Left forelimb (tissue), 1 donor: ENCODE results near the gene ANKS6.

ENCODE experiments used
- DNase-seq: peaks from one replicate; pipeline ENCODE4 v3.0.0-alpha.2; 2018; ENCODE audit warnings: low spot score

Gene ANKS6

DNA sequence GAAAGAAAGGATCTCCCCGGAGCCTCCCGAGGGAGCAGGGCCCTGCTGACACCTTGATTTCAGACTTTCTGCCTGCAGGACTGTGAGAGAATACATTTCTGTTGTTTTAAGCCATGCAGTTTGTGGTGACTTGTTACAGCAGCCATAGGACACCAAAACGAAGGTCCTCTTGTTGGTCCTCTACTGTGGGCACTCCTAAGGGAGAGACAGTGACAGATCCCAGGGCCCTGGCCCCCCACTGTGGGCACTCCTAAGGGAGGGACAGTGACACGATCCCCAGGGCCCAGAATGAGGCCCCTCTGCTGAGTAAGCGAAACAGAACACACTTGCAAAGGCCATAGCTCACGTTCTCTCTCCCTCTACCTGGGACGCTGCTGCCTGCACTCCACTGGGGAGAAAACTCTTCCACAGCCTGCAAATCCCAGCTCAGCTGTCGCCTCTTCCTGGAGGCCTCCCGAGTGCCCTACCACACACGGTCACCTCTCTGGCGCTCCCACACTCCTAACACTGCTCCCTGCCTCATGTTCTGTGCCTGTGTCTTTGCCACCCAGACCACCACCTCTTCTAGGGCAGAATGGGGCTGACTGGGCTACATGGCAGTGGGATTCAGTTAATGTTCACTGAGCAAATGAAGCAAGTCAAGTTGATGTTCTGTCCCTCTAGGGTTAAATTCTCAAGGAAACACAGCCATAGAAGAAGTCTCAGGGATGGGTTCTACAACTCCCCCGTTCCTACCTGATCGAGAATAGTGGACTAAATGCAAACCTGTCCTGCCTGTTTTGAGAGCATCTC lies 23.8 kb downstream of the ANKS6 start:
- DNase-seq, result no peak

DNA sequence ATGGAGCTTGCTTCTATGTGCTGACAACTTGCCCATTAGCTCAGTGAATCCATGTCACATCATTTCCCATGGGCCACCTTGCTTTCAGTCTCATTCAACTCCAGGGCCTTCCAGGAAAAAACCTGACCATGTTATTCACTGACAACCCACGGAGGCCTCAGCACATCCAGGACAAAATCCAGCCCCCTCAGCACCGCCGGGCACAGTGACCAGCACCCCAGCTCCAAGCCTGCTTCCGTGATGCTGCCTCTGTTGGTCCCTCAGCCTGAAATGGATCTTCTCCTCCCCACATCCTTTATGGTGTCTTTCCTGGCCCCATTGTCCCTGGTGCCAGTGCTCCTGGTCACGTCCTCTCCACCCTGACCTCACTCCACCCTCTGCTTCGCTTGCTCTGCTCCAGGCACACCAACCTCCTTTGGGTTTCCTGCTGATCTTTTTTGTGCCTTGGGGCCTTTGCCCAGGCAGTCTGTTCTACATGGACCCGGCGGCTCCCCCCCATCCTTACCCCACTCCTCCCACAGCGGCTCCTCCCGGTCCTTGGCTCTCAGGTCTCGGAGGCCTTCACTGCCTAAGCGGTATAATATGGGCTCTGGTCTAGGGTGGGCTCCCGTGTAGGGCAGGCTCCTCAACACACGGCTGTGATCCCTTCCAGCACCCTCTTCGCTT lies 25.0 kb downstream of the ANKS6 start:
- DNase-seq, result no peak

DNA sequence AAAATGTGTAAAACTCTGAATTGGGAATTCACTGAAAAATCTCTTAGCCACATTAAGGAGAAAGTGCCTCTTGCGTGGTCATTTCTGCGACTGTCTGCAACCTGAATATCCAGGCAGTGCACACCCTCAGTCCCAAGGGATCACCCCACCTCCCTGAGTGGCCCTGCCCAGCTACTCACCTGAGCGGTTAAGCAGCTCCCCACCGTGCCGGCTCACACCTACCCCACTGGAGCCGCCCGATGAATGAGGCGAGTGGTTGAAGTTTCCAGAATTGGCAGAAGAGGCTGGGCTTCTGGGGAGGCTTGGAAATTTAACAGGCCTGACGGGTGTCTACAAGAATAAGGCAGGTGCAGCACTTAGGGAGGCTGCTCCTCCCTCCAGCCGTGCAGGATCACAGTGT lies 25.6 kb downstream of the ANKS6 start:
- no peak for DNase-seq

DNA sequence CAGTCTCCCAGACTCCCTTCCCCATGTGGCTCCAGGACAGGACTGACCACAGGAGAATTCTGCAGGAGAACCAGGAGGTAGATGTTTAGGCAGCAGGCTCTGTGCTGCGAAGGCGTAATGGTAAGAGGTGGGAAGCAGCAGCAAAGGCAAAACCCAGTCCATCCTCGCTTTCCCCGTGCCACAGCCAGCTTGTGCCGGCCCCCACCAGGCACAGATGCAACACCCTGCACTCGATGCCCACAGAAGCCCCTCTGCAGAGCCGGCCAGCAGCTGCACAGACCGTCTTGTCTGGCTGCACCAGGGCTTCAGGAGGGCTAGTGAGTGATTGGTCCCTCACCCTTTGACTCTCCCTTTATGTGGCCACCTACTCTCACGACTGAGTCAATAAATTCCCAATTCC lies 28.0 kb downstream of the ANKS6 start:
- DNase-seq, result no peak

DNA sequence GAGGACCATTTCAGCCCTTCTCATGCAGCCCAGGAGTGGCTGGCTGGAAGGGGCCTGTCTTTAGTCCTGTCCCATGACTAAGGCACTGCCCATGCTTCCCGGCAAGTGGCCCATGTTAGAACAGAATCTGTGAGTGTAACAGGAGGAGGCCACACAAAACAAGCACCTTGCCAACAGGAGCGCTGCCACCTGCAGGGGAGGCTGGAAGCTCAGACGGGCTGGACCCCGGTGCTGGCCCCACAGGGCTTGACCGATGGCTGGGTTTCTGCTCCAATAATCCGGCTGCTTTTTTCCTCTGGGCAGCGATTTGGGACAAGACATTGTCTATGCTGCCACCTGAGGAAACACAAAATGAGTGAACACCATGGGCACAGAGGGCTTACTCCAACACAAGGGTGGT lies 28.4 kb downstream of the ANKS6 start:
- no peak for DNase-seq

DNA sequence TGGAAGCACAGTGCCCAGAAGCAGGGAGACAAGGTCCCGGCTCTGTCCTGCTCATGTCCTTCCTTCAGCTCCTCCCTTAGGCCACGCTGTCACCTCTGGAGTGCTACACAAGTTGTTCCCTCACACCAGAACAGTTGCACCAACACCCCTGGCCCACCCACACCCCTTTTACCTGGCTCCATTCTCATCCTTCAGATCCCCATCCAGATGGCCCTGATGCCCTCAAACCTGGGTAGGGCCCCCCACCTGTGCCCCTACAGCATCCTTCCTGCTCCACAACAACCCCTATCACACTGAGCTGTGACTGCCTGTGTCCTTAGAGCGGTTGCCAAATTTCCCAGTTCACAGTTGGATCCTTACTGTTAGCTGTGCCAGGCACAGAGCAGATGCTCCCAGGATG lies 29.2 kb downstream of the ANKS6 start:
- no peak for DNase-seq

DNA sequence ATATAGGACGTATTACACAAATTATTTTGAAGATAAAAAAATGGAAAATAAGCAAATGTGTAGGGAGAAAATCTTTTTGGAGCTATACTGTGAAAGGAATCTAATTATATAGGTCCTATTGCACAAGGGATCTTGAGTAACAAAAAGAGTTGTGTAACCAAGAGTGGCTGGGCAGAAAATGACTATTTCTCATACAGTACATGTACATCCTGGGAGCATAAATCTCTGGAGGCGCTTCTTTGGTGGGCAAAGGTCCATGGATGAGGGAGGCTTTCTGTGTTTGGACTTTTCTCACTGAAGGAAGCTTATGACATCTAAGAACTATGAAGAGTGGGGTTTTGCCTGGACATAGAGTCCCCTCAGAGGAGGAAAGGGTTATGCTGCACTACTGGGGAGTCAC lies 29.8 kb downstream of the ANKS6 start:
- DNase-seq, result no peak

DNA sequence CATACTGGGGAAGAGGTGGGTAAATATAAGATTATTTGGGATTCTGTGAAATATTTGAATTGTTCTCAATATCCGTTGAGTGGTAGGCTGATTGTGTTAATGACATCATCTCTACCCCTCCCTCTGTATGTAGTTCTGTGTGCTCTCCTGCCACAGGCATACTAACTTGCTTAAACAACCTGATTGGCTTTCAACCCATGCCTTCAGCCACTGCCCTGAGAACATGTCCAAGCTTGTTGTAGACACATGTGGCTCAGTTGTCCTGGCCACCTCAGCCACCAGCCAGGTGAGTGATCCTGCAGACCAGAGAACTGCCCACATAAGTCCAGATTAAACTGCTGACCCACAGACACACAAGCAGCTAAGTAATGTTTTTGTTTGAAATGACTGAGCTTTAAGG lies 31.1 kb downstream of the ANKS6 start:
- no peak for DNase-seq

DNA sequence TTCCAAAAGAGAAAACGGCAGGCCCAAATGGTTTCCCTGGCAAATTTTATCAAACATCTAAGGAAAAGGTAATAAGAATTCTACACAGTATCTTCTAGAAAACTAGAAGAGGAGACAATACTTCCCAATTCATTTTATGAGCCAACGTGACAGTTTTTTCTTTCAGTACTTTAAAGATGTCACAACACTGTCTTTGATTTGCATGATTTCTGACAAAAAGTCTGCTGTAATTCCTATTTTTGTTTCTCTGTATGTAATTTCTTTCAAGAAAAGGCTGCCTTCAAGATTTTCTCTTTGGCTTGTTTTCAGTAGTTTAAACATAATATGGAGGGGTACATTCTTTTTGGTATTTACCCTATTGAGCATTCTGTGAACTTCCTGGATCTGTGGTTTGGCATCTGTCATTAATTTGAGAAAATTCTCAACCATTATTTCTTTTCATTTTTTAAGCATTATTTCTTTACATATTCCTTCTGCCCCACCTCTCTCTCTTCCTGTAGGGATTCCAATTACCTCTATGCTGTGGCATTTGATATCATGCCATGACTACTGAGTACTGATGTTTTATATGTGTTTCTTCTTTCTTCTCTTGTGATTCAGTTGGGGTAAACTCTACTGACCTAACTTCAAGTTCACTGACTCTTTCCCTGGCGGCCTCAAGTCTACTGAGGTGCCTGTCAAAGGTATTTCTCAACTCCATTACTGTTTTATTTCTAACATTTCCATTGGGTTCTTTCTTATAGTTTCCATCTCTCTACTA lies 32.2 kb downstream of the ANKS6 start:
- no peak for DNase-seq

DNA sequence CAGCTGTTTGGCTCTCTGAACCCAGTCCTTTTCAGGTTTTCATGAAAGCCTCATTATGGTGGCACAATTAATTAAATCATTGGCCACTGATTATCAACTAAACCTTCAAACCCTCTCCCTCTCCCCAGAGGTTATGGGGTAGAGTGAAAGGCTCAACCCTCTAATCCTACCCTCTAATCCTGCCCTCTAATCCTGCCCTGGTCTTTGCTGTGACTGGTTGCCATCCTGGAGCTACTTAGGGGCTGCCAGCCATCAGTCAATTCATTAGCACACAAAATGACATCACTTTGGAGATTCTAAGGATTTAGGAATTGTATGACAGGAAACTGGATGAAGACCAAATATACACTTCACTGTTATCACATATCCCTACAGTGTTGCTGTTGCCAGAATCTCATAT lies 36.1 kb downstream of the ANKS6 start:
- no peak for DNase-seq

DNA sequence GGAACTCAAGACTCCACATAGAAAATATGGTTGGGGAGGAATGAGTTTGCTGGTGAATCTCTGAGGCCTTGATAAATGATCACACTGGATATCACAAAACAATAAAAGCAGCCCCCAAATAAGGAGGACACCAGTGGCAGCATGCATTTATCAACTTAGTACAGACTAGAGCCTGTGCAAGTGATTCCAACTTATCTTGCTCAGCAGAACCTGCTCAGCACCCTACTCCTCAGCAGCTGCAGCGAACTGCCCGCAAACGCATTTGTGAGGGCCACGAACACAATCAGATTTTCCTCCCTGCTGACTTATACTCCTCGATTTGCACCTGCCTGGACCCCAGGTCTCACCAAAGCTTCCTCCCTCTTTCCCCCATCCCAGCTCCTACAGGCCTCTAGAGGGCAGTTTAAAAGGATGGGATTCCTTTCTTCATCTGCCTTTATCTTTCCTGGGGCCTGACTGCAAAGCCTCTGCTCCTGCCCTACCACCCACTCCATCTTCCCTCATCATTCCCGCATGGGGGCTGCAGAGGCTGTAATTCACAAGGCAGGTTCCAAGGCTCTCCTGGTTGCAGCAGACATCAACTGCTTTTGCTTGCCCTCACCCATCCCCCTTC lies 41.2 kb downstream of the ANKS6 start:
- DNase-seq, result no peak

DNA sequence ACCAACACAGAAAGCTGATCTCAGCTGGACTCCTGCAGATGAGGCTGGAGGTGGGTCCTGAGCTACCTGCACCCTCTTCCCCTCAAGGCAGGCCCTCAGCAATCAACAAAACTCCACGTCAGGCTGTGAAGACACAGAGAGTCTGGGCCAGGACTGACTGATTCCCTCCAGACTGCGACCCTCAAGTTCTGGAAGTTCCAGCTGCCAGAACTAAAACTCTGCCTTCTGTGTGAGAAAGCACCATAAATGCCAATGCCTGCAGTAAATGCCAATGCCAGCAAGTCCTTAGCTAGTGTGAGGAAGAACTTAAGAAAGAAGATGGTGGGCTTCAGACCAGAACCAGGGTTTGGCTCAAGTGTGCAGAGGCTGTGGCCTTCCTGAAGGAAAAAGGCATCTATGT lies 45.1 kb downstream of the ANKS6 start:
- no peak for DNase-seq

DNA sequence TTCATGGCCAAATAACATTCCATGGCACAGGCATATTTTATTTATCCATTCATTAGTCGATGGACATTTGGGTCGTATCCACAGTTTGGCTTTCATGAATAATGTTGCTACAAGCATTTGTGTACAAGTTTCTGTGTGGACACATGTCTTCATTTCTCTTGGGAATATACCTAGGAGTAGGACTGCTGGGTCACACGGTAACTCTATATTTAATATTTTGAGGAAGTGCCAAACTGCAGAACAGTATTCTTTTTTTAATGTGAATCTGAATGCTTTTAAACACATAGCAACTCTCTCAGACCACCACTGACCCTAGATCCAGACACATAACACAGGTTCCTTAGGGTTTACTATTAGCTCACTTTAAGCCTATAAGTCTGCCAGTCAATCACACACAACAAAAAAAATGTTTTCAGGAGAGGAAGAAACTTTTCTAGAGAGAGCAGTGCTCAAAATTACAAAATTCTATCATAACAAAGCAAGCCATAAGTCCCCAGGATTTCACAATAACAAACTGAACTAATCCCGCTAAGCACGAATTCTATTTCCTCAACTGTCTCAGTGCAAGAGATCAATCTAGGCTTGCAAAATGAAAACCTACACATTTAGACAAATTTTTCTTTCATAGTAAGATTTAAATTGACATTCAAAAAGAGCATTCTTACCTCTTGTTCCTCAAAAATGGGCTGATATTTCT lies 45.8 kb downstream of the ANKS6 start:
- DNase-seq, result no peak

DNA sequence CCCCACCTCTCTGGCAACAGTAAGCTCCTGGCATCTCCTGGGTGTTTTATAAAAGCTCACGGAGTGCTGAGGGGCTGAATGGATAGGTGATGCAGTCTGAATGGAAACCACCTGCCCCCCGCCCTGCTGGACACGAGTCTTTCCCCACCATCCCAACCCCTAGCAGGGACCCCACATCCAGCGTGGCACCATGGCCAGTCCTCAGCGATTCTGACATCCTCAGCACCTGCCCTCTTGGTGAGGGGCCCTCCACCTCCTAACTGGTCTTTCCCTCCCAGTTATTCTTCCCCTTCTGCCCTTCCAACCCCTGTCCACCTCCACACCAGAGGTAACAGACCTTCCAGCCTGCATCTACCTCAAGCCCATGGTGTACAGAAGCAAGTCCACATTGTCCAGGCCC lies 48.9 kb downstream of the ANKS6 start:
- DNase-seq, result no peak

DNA sequence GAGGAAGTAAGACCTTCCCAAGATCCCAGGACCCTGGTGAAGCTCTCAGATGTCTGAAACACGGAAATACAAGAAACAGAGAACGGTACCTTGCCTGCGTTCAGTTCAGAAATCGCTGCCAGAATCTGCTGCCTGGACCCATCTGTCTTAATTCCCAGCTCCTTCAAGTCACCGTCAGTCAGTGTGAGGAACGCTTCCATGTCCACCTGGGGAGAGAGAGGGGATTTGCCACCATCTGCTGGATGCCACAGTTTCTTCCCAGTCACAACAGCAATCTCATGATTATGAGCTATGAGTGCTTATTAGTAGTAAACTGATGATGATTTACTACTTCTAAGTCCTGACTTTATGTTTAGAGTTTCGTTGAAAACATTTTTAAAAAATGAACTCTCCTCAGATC lies 50.9 kb downstream of the ANKS6 start:
- no peak for DNase-seq

DNA sequence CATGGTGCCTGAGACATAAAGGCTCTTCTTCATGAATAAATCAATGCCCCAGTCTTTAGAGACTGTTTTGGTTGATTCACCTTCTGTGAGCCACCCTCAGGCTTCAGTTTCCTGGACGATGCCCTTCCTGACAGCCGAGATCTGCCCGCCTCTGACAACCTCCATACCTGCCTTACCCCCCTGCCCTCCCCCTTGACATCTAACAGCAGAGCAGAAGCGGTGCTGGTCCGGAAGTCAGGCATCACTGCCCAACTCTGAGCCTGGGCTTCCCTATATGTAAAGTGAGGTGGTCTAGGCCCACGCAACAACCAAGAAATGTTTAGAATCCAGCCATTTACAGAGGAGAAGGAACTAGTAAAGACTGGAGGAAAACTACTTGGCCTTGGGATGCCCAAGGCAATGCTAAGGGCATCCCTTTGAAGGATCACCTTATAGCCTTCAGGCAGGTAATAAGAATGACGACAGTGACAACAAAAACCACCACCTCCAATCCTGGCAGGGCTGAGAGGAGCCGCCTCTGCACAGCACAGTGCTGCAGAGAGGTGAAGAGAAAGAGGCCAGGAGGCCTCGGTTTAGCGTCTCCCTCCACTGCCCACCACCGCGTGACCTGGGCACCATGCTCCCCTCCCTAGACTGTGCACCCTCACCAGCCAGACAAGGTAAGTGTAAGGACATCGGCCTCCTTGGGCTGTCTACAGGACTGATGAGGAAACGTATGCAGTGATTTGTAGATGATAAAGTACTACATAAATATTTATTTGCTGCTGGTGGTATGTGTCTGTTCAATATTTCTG lies 52.3 kb downstream of the ANKS6 start:
- DNase-seq, result no peak

DNA sequence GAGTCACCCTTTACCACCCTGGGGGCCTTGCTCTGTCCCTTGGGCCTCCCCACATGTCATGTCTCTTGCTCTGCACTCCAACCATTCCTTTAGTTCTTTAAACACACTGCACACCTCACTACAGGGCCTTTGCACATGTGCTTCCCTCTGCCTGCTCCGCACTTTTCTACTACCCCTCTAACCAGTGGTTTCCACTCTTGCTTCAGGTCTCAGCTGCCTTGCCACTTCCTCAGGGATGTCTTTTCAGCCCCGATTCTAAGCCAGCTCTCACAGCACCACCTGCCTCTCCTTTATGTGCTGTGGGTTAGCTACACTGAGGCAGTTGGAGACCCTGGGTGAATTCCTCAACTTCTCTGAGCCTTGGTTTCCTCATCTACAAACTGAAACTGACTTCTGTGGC lies 53.0 kb downstream of the ANKS6 start:
- DNase-seq, result no peak

DNA sequence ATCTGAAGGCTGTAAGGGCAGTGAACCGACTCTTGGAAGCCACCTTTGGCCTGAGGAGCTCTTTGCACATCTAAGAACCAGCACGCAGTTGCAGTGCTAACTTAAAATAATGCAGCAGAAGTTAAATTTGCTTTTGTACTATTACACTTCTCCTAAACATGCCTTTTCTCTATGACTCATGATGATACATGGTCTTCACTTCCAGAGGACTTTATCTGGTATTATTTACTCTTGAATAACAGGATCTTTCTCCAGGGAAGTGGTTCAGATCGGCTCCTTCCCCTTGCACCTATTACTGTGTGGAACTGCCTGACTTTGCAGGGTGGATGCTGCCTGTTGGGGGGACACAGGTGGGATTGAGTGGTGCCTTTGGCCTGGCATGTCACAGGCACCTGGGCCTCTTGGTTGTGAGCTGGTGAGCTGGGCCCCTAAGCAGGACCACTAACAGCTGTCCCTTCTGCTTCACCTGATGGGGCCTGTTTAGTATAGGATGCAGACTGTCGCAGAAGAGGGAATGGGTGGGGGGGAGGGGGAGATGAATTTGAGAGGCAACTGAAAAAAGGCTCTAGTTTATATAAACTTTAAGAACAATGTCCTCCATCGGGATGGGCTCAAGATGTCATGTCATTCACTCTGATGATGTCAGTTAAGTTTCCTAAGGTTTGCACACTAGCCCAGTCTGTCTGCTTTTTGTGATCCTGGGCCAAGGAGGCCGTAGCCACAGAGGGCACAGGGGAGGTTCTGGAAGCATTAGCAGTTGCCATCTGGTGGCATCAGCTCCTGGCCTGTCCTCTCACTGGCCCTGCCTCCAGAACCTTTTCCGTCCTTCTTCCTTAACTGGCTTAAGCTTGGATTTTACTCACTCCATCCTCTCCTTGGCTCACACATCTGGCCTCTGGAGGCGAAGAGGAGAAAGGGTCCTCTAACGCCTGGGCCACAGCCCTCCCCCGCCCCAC lies 53.8 kb downstream of the ANKS6 start:
- no peak for DNase-seq

DNA sequence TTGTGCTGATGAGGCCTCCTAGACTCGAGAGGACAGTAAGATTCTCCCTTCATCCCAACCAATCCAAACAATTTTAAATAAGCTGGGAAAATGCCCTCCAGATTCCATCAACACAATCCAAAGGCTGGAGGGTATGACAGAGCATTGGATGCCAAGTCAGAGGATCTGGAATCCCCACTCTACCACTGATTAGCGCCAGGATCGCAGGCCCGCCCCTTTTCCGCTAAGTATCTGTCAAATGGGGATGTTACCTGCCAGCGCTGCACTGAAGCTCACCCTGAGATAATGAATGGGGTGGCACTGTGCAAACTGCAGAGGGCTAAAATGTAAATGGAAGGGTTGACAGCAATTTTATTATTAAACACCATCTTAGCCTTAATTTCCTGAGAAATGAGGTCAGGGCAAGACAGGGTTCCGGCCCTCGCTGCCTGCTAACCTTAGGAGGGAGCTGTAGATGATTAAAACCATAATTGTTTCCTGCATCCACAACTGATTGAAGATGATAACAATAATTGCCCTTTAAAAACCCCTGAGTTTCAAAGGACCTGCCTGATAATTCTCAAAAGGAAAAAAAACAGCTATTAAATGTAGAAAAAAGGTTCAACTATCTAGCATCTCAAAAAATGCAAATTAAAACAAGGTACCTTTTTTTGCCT lies 56.0 kb downstream of the ANKS6 start:
- DNase-seq, result no peak

DNA sequence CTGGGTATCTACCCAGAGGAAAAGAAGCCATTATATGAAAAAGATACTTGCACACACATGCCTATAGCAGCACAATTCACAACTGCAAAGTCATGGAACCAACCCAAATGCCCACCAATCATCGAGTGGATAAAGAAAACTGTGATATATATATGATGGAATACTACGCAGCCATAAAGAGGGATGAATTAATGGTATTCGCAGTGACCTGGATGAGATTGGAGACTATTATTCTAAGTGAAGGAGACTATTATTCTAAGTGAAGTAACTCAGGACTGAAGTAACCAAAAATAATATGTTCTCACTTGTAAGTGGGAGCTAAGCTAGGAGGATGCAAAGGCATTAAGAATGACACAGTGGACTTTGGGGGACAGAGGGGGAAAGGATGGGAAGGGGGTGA lies 57.6 kb downstream of the ANKS6 start:
- no peak for DNase-seq
